Renal pelvis (tissue), 4 donors: ENCODE results near the gene PSMG3. TPM values are rescaled to one million over a fixed set of nuclear protein-coding genes. Genes with fewer than 3 reads are reported as not detected.

ENCODE experiments used
- DNase-seq: peaks from one replicate; pipeline ENCODE4 v3.0.0-alpha.2; 2013
- polyA plus RNA-seq, 3 donors: library from polyadenylated mRNA; unstranded; fragments of 120-200 nt; gene quantifications; one replicate each; pipeline ENCODE4 v1.2.1, GENCODE V29; 2013; ENCODE audit not compliant: insufficient read length in 3 of 3

The PSMG3 gene
- polyA plus RNA-seq, 3 donors, result 32.8 to 40.3 (median 34.1) TPM

DNA sequence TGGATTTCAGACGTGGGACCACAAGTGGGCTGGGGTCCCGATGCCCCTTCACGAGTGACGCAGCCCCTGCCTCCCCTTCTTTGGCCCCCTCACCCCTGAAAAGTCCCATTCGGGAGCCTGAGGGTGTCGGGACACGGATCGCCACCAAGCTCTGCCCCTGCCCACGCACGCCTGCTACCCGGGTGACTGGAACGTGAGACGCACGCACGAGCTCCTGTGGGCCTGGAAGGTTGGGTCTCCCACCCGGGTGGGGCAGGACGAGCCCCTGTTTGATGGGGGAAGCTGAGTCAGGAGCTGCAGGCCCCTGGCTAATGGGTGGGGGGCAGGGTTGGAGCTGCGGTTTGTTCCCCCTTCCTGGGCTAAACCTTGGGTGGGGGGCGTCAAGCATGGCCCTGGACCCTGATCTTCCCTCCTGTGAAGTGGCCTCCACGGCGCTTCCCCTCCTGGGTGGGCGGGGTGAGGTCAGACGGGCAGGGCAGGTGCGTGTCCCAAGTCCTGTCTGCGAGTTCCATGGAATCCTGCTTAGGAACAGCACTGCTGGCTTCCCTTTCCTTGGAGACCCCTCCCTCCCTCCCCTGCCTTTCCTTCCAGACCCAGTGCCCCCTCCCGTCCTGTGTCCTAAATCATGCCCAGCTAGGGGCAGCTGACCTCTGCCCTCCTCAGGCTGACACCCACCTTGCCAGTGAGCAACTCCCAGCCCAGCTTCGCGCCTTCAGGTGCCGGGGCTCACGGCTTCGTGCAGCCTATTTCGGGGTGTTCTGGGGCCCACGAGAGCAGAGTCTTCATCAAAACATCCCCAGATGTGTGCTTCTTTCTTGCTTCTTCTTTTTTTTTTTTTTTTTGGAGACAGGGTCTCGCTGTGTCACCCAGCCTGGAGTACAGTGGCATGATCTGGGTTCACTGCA, 8.5 kb downstream of the PSMG3 start:
- no peak for DNase-seq

DNA sequence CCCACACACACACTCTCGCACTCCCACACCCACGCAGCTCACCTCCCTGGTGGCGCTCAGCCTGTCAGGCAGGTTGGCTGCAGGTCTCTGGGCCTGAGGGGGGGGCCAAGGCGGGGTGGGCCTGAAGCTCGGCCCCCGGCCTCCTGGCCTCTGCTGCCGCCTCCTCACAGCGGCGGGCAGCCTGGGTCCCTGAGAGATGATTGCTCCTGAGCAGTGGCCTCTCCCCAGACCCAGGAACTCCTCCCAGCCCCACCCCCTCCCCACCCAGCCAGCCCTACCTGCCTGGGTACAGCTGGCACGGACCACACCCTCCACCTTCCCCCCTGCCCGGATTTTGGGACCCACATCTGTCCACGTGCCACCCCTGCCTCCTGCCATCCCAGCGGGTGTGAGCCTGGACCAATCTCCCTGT, 9.2 kb downstream of the PSMG3 start:
- no peak for DNase-seq

GRCh38 chr7:1559626-1560590, 9.9 kb downstream of the PSMG3 start:
- no peak for DNase-seq

- DNase-seq, result no peak
These were observed 10.8 kb downstream of the PSMG3 start for GRCh38 chr7:1558841-1559625.

DNA sequence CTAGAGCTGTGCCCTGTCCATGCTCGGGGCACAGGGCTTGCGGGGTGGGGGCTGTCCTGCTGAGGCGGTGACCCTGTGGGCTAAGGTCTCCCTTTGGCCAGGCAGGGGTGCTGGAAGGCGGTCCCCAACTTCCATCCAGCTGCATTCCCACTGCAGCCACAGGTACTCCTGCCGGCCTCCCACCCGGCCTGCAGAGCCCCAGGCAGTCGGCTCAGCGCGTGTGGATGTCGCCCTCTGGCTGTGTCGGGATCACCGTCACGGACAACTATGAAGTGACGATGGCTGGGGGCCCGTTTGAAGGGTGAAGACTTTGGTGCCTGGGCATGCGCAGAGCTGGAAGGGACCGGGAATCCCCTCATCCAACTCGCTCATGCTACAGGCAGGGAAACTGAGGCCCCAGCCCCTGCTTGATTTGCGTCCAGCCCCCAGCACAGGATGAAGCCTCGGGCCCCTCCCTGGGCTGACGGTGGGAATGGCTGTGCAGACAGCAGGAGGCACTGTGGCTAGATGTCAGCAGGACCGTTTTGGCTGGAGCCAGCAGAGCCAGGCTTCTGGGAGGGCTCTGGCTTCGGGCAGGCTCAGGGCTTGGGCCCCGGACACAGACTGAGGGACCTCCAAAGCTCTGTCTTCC, 11.5 kb downstream of the PSMG3 start:
- DNase-seq, result no peak

DNA sequence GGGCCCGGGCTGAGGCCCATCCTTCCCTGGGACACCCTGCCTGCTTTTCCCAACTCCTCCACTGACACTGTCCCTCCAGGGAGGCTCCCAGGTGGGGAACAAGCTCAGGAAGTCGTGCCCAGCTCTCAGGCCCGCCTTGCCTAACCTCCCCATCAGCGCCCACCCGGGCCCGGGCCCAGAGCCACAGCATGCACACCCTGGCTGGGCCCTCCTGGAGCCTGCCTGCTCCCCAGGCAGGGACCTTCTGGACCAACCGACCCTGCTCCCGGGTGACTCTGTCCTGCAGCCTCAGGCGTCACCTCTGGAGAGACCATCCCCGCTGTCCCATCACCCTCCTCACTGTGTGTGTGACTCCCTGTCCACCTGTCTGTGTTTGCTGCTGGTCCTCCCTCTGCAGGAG, 12.1 kb downstream of the PSMG3 start:
- DNase-seq, result no peak

DNA sequence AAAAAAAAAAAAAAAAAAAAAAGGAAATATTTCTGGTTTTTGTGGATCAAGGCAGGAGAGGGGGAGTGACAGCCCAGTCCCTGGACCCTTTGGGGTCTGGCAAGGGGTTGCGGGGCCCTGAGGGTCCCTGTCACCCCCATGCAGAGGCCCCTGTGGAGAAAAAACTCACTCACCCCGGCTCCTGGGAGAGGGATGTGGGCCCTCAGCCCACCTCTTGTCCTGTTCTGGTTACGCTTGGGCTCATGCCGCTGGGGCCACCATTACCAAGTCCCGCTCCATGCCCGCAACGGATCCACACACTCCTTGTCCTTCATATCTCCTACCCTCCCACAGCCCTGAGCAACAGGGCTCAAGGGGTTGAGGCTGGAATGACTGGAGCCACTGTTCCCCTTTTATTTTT, 12.8 kb downstream of the PSMG3 start:
- DNase-seq, result no peak

- DNase-seq, result peak; percentile 80
These were observed 13.9 kb downstream of the PSMG3 start, which contains the start of gene TMEM184A for GRCh38 chr7:1555813-1556543. Gene TMEM184A (minus strand): TSS chr7:1556205. CDS start chr7:1555484, 721 bp downstream.

DNA sequence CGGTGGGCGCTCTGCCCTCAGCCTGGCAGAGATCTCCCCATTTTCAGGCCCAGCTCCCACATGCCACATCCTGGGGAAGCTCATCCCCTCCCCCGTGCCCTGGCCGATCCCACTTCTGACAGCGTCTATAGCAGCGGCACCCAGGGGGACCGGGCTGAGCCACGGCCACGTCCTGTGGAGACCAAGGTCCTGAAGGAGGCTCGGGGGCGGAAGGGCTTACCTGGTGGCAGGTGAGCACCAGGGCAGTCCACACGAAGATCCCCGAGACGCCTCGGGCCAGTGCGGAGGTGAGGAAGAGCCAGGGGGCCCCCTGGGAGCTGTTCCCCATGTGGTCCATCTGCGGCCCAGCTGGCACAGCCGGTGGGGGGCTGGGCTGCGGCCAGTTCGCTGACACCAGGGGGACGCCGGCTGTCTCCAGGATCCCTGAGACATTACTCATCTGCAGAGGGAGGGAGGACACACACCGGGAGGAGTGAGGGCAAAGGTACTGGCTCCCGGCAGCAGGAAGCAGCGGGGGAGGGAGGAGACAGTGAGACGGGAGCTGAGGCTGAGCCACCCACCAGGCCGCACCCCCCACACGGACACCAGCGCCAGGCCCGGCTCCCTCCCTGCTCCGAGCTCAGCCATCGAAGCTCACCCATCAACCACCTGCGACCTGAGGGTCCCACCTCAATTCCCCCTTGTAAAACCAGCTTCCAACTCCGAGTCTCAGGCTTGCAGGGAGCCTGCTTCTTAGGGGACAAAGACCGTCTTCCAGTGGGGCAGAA, 14.6 kb downstream of the PSMG3 start:
- peak; percentile 86 for DNase-seq

DNA sequence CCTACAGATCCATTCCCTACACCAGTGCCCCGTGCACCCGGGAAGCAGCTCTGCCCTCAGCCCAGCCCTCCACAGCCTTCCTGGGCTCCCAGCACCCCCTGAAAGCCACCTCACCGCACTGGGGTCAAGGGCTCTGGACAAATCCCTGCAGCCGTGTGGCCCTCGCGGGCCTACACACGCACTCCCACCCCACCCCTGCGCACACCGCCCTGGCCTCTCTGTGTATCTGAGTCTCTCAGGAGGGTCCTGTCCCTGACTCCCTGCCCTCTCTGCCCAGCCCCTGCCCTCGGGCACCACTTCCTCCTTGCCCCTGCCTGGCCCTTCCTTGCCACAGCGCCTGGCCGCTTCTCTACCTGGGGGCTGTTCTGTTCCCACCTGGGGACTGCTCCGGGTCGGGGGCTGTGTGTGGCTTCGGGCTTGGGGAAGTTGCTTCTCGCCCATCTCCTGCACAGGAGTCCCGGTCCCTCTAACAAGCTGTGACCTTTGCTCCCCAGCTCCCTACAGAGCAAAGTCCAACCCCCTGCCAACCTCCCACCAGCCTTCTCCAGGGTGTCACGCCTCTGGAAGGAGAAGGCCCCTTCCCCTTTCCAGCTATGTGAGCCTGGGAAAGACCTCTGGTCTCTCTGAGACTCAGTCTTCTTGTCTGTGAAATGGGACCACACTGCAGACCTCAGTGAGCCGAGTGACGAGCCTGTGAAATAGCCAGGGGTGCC, 15.3 kb downstream of the PSMG3 start:
- no peak for DNase-seq

DNA sequence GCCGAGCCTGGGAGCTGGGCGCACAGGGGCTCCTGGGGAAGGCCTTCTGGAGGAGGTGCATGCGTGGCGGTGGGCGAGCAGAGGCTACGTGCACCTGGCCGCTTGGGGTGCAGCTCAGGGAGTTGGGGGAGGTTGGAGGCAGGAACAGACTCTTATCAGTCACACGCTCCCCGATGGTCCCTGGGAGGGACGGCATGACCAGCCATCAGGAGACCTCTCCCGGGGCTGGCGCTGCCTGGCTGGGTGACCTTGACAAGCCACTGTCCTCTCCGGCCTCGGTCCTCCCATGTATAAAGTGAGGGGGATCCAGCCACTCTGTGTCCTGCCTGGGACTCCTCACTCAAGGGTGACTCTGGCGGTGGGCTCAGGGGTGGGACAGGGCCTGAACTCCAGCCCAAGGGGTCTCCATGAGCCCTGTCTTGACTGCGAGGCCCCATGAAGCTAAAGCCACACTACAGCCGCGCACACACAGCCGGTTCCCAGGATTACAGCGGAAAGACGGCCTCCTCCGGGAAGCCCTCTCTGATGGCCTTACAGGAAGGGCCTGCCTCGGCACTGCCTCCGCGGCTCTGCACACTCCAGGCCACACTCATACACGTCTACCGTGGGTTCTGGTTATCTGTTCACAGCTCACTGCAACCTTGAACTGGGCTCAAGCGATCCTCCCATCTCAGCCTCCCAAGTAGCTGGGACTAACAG, 16.2 kb downstream of the PSMG3 start:
- DNase-seq, result no peak

DNA sequence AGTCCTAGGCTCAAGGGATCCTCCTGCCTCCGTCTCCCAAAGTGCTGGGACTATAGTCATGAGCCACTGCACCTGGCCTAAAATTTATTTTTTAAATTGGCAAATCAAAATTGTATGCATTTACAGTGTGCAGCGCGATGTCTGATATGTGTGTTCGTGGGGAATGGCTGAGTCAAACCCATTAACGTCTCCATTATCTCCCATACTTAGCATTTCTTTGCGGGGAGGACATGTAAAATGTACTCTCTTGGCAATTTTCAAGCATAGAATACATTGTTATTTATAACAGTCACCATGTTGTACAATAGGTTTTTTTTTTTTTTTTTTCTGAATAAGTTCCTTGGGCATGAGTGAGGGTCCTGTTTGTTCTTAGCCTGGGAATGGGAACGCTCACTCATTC, 17.6 kb downstream of the PSMG3 start:
- DNase-seq, result no peak

DNA sequence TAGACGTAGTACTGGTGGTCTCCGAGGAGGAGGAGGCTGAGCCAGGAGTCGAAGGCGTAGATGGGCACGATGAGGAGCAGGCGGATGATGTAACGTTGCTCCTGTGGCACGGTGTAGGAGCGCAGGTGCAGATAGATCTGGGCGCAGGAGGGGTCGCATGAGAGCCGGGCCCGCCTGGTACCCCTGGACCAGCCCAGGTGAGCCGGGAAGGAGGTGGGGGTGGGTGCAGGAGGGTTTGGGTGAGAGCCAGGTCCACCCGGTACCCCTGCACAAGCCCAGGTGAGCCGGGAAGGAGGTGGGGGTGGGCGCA, 19.0 kb downstream of the PSMG3 start:
- no peak for DNase-seq

GRCh38 chr7:1550005-1550845, 19.6 kb downstream of the PSMG3 start:
- DNase-seq, result no peak

GRCh38 chr7:1549357-1550004, 20.4 kb downstream of the PSMG3 start:
- no peak for DNase-seq

GRCh38 chr7:1548944-1549343, 20.9 kb downstream of the PSMG3 start:
- no peak for DNase-seq

- DNase-seq, result no peak
These were observed 21.4 kb downstream of the PSMG3 start for GRCh38 chr7:1548438-1548831.
